ENCODE measurements around the gene ARL15. TPM values are rescaled to one million over a fixed set of nuclear protein-coding genes. Genes with fewer than 3 reads are reported as not detected.

Gene ARL15
- total RNA-seq, 2 experiments from 2014 or later, result 10.6 to 12.3 TPM

- H3K4me1 Mint-ChIP-seq (ENCODE audit: low read depth), result peaks cover 8% of the 10 kb centered on the region
- no peak for ATAC-seq
- no peaks in the 10 kb centered on the region for H3K27me3 Mint-ChIP-seq (ENCODE audit: low read depth)
- H3K36me3 Mint-ChIP-seq (ENCODE audit: low read depth), result no peaks in the 10 kb centered on the region
- POLR2A ChIA-PET, result no interaction called here
- no peak for DNase-seq
- CTCF ChIA-PET, result no interaction called here
- H3K4me3 Mint-ChIP-seq, result no peak overlapping the region
- no peak overlapping the region for H3K27ac Mint-ChIP-seq
- no peaks in the 10 kb centered on the region for H3K9me3 Mint-ChIP-seq (ENCODE audit: insufficient read depth)
These were observed 222.3 kb downstream of the ARL15 start for GRCh38 chr5:54088081-54088480.

- H3K9me3 Mint-ChIP-seq (ENCODE audit: insufficient read depth), result no peaks in the 10 kb centered on the region
- no peak for ATAC-seq
These were observed 222.9 kb downstream of the ARL15 start for GRCh38 chr5:54087436-54087835.

GRCh38 chr5:54086191-54086590 lies 224.2 kb downstream of the ARL15 start:
- ChIA-PET CTCF (no interaction called here), POLR2A (no interaction called here)
- Mint-ChIP-seq H3K9me3 (ENCODE audit: insufficient read depth) (no peaks in the 10 kb centered on the region), H3K4me1 (ENCODE audit: low read depth) (peaks cover 8% of the 10 kb centered on the region), H3K36me3 (ENCODE audit: low read depth) (no peaks in the 10 kb centered on the region), H3K27me3 (ENCODE audit: low read depth) (no peaks in the 10 kb centered on the region), H3K4me3 (no peak overlapping the region), H3K27ac (no peak overlapping the region)
- ATAC-seq (no peak), DNase-seq (no peak)

More at GRCh38 chr5:54087436-54087835, 222.9 kb downstream of the ARL15 start:
- no peaks in the 10 kb centered on the region for H3K27me3 Mint-ChIP-seq (ENCODE audit: low read depth)
- peaks cover 8% of the 10 kb centered on the region for H3K4me1 Mint-ChIP-seq (ENCODE audit: low read depth)
- H3K4me3 Mint-ChIP-seq, result no peak overlapping the region
- POLR2A ChIA-PET, result no interaction called here
- no peak for DNase-seq
- CTCF ChIA-PET, result no interaction called here
- H3K36me3 Mint-ChIP-seq (ENCODE audit: low read depth), result no peaks in the 10 kb centered on the region
- H3K27ac Mint-ChIP-seq, result no peak overlapping the region

DNA sequence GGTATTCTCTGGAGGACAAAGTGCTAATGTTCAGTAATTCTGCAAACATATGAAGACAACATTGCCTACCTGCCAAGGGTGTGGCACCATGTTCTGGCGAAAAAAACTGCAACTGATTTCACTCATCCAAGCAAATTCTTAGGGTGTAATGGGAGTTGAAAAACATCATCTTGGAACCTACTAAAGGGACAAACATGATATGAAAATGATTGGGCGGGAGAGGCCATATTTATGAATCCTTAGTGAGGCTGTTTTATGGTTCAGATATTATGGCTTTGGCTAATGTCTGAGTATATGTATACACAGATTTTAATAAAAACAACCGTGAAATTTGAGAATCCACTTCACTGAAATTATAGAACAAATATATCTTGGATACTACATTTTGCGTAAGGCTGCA lies 225.7 kb downstream of the ARL15 start:
- no peaks in the 10 kb centered on the region for H3K9me3 Mint-ChIP-seq (ENCODE audit: insufficient read depth)
- no peak overlapping the region for H3K27ac Mint-ChIP-seq
- no peaks in the 10 kb centered on the region for H3K36me3 Mint-ChIP-seq (ENCODE audit: low read depth)
- no peak overlapping the region for H3K4me3 Mint-ChIP-seq
- no peaks in the 10 kb centered on the region for H3K27me3 Mint-ChIP-seq (ENCODE audit: low read depth)
- H3K4me1 Mint-ChIP-seq (ENCODE audit: low read depth), result peaks cover 8% of the 10 kb centered on the region
- no peak for DNase-seq
- ChIA-PET POLR2A (no interaction called here), CTCF (no interaction called here)
- ATAC-seq, result no peak

- no peaks in the 10 kb centered on the region for H3K9me3 Mint-ChIP-seq (ENCODE audit: insufficient read depth)
- peaks cover 8% of the 10 kb centered on the region for H3K4me1 Mint-ChIP-seq (ENCODE audit: low read depth)
- no peak for ATAC-seq
These were observed 226.5 kb downstream of the ARL15 start for GRCh38 chr5:54083851-54084250.

GRCh38 chr5:54083245-54083644 lies 227.1 kb downstream of the ARL15 start:
- DNase-seq (no peak), ATAC-seq (no peak)
- H3K4me1 Mint-ChIP-seq (ENCODE audit: low read depth), result peaks cover 8% of the 10 kb centered on the region
- H3K27me3 Mint-ChIP-seq (ENCODE audit: low read depth), result no peaks in the 10 kb centered on the region
- ChIA-PET CTCF (no interaction called here), POLR2A (no interaction called here)
- H3K27ac Mint-ChIP-seq, result no peak overlapping the region
- no peaks in the 10 kb centered on the region for H3K9me3 Mint-ChIP-seq (ENCODE audit: insufficient read depth)
- no peak overlapping the region for H3K4me3 Mint-ChIP-seq
- no peaks in the 10 kb centered on the region for H3K36me3 Mint-ChIP-seq (ENCODE audit: low read depth)

More at GRCh38 chr5:54083851-54084250, 226.5 kb downstream of the ARL15 start:
- Mint-ChIP-seq H3K4me3 (no peak overlapping the region), H3K27ac (no peak overlapping the region), H3K36me3 (ENCODE audit: low read depth) (no peaks in the 10 kb centered on the region), H3K27me3 (ENCODE audit: low read depth) (no peaks in the 10 kb centered on the region)
- CTCF ChIA-PET, result no interaction called here
- DNase-seq, result no peak
- POLR2A ChIA-PET, result no interaction called here

DNA sequence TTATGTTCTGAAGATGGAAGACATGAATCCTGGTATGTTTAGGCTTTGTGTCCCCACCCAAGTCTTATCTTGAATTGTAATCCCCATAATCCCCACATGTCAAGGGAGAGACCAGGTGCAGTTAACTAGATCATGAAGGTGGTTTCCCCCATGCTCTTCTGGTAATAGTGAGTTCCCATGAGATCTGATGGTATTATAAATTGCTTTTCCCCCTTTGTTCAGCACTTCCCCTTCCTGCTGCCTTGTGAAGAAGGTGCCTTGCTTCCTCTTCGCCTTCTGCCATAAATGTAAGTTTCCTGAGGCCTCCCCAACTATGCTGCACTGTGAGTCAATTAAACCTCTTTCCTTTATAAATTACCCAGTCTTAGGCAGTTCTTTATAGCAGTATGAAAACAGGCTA lies 229.0 kb downstream of the ARL15 start:
- DNase-seq (no peak), ATAC-seq (no peak)
- no peaks in the 10 kb centered on the region for H3K36me3 Mint-ChIP-seq (ENCODE audit: low read depth)
- H3K27me3 Mint-ChIP-seq (ENCODE audit: low read depth), result no peaks in the 10 kb centered on the region
- ChIA-PET POLR2A (no interaction called here), CTCF (no interaction called here)
- no peak overlapping the region for H3K27ac Mint-ChIP-seq
- no peaks in the 10 kb centered on the region for H3K4me1 Mint-ChIP-seq (ENCODE audit: low read depth)
- no peaks in the 10 kb centered on the region for H3K9me3 Mint-ChIP-seq (ENCODE audit: insufficient read depth)
- H3K4me3 Mint-ChIP-seq, result no peak overlapping the region

GRCh38 chr5:54080831-54081230 lies 229.5 kb downstream of the ARL15 start:
- ATAC-seq (no peak), DNase-seq (no peak)
- H3K27ac Mint-ChIP-seq, result no peak overlapping the region
- no peaks in the 10 kb centered on the region for H3K27me3 Mint-ChIP-seq (ENCODE audit: low read depth)
- H3K4me1 Mint-ChIP-seq (ENCODE audit: low read depth), result no peaks in the 10 kb centered on the region
- ChIA-PET CTCF (no interaction called here), POLR2A (no interaction called here)
- no peak overlapping the region for H3K4me3 Mint-ChIP-seq
- no peaks in the 10 kb centered on the region for H3K9me3 Mint-ChIP-seq (ENCODE audit: insufficient read depth)
- H3K36me3 Mint-ChIP-seq (ENCODE audit: low read depth), result no peaks in the 10 kb centered on the region

GRCh38 chr5:54073735-54074134 lies 236.6 kb downstream of the ARL15 start:
- H3K27ac Mint-ChIP-seq, result no peak overlapping the region
- H3K4me3 Mint-ChIP-seq, result no peak overlapping the region
- H3K36me3 Mint-ChIP-seq (ENCODE audit: low read depth), result no peaks in the 10 kb centered on the region
- no peaks in the 10 kb centered on the region for H3K9me3 Mint-ChIP-seq (ENCODE audit: insufficient read depth)
- POLR2A ChIA-PET, result no interaction called here
- no peaks in the 10 kb centered on the region for H3K4me1 Mint-ChIP-seq (ENCODE audit: low read depth)
- CTCF ChIA-PET, result no interaction called here
- ATAC-seq (no peak), DNase-seq (no peak)
- no peaks in the 10 kb centered on the region for H3K27me3 Mint-ChIP-seq (ENCODE audit: low read depth)

- DNase-seq (no peak), ATAC-seq (no peak)
- CTCF ChIA-PET, result no interaction called here
- H3K9me3 Mint-ChIP-seq (ENCODE audit: insufficient read depth), result no peaks in the 10 kb centered on the region
- H3K4me1 Mint-ChIP-seq (ENCODE audit: low read depth), result no peaks in the 10 kb centered on the region
- no peak overlapping the region for H3K4me3 Mint-ChIP-seq
- H3K27ac Mint-ChIP-seq, result no peak overlapping the region
- H3K27me3 Mint-ChIP-seq (ENCODE audit: low read depth), result no peaks in the 10 kb centered on the region
- H3K36me3 Mint-ChIP-seq (ENCODE audit: low read depth), result no peaks in the 10 kb centered on the region
- POLR2A ChIA-PET, result no interaction called here
These were observed 237.2 kb downstream of the ARL15 start for GRCh38 chr5:54073131-54073530.

- H3K27ac Mint-ChIP-seq, result no peak overlapping the region
- ATAC-seq, result no peak
- no peaks in the 10 kb centered on the region for H3K9me3 Mint-ChIP-seq (ENCODE audit: insufficient read depth)
- no peaks in the 10 kb centered on the region for H3K4me1 Mint-ChIP-seq (ENCODE audit: low read depth)
- DNase-seq, result no peak
- H3K4me3 Mint-ChIP-seq, result no peak overlapping the region
- POLR2A ChIA-PET, result no interaction called here
- H3K27me3 Mint-ChIP-seq (ENCODE audit: low read depth), result no peaks in the 10 kb centered on the region
- CTCF ChIA-PET, result no interaction called here
- H3K36me3 Mint-ChIP-seq (ENCODE audit: low read depth), result no peaks in the 10 kb centered on the region
These were observed 243.9 kb downstream of the ARL15 start for GRCh38 chr5:54066433-54066832.

GRCh38 chr5:54063817-54064216 lies 246.6 kb downstream of the ARL15 start:
- Mint-ChIP-seq H3K4me3 (no peak overlapping the region), H3K36me3 (ENCODE audit: low read depth) (no peaks in the 10 kb centered on the region), H3K9me3 (ENCODE audit: insufficient read depth) (no peaks in the 10 kb centered on the region), H3K4me1 (ENCODE audit: low read depth) (no peaks in the 10 kb centered on the region), H3K27me3 (ENCODE audit: low read depth) (no peaks in the 10 kb centered on the region), H3K27ac (no peak overlapping the region)
- ChIA-PET POLR2A (no interaction called here), CTCF (no interaction called here)
- DNase-seq (no peak), ATAC-seq (no peak)

DNA sequence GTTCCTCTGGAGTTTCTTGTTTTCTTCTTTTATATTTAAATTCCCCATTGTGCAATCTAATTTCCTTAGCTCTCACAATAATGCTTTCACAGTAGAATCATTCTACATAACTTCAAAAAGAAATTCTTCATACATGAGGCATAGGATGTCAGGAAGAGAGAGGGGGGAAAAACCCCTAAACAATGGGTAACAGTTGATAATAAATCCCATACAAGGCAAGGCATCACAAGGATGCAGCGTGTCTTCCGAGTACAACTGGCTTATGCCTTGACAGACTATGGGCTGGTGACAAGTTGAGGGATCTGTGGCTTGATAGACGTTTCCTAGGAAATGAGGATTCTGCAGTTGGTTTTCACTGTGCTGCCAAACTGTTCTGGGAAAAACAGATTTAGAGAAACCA lies 247.4 kb downstream of the ARL15 start:
- CTCF ChIA-PET, result interaction anchor here (1.0 kb wide), 1 partner anchor 28 kb away, joined by 3 read pairs; no protein-coding TSS in a partner anchor
- POLR2A ChIA-PET, result no interaction called here
- H3K36me3 Mint-ChIP-seq (ENCODE audit: low read depth), result no peaks in the 10 kb centered on the region
- no peak overlapping the region for H3K4me3 Mint-ChIP-seq
- H3K9me3 Mint-ChIP-seq (ENCODE audit: insufficient read depth), result no peaks in the 10 kb centered on the region
- H3K4me1 Mint-ChIP-seq (ENCODE audit: low read depth), result no peaks in the 10 kb centered on the region
- H3K27me3 Mint-ChIP-seq (ENCODE audit: low read depth), result no peaks in the 10 kb centered on the region
- ATAC-seq, result no peak
- no peak overlapping the region for H3K27ac Mint-ChIP-seq
- DNase-seq, result no peak
